Measurements from ENCODE around the gene SETD3. TPM values are rescaled to one million over a fixed set of nuclear protein-coding genes. Genes with fewer than 3 reads are reported as not detected.

Gene SETD3
- total RNA-seq, 5 donors from 2014 or later (not counting 1 experiment from before 2014, with no cell fraction given) = 47.7 to 64.6 (median 52.4) TPM

GRCh38 chr14:99380991-99381687 is 99.5 kb downstream of the SETD3 start:
- ChIA-PET CTCF (no interaction called here), POLR2A (no interaction called here)
- H3K36me3 Mint-ChIP-seq = no peaks in the 10 kb centered on the region
- no peaks in the 10 kb centered on the region for H3K9me3 Mint-ChIP-seq
- ATAC-seq (replicated peaks in 1 of 4) (no peak), DNase-seq (no peak)
- H3K4me3 ChIP-seq (ENCODE audit: control insufficient read depth in 1 of 2, extremely low read depth in 1 of 2, low read length in 1 of 2) = no peak overlapping the region
- H3K27me3 ChIP-seq (replicated peaks in 1 of 2; ENCODE audit: control insufficient read depth in 2 of 2, extremely low read depth in 1 of 2, insufficient read depth in 2 of 2, low read length in 1 of 2) = peaks cover 0 to 59% of the 10 kb centered on the region in 2 experiments
- H3K4me1 ChIP-seq (ENCODE audit: control insufficient read depth in 1 of 2, extremely low read depth in 1 of 2, insufficient read depth in 2 of 2, low read length in 2 of 2) = peaks cover 0 to 8% of the 10 kb centered on the region in 2 experiments
- H3K4me3 Mint-ChIP-seq = no peak overlapping the region
- H3K27ac Mint-ChIP-seq = no peak overlapping the region
- peaks cover 0 to 7% (median 0%) of the 10 kb centered on the region in 3 donors for H3K4me1 Mint-ChIP-seq
- H3K27me3 Mint-ChIP-seq = peaks cover 33 to 52% of the 10 kb centered on the region in 2 donors
- H3K9me3 ChIP-seq = no peaks in the 10 kb centered on the region
- no peak overlapping the region for H3K27ac ChIP-seq (ENCODE audit: low read length)
- WGBS (ENCODE audit: insufficient coverage) = 84% methylated on average over 15 of the region's 18 CpGs
- no peaks in the 10 kb centered on the region for H3K36me3 ChIP-seq (ENCODE audit: control insufficient read depth in 2 of 2, extremely low read depth in 1 of 2, insufficient read depth in 1 of 2, low read length in 1 of 2)

- Mint-ChIP-seq H3K36me3 (no peaks in the 10 kb centered on the region), H3K27ac (no peak overlapping the region), H3K4me1 (peaks cover 0 to 7% (median 0%) of the 10 kb centered on the region in 3 donors), H3K9me3 (no peaks in the 10 kb centered on the region), H3K27me3 (peaks cover 30 to 46% of the 10 kb centered on the region in 2 donors), H3K4me3 (no peak overlapping the region)
- no peaks in the 10 kb centered on the region for H3K36me3 ChIP-seq (ENCODE audit: control insufficient read depth in 2 of 2, extremely low read depth in 1 of 2, insufficient read depth in 1 of 2, low read length in 1 of 2)
- ChIA-PET CTCF (no interaction called here), POLR2A (no interaction called here)
- peaks cover 0 to 54% of the 10 kb centered on the region in 2 experiments for H3K27me3 ChIP-seq (replicated peaks in 1 of 2; ENCODE audit: control insufficient read depth in 2 of 2, extremely low read depth in 1 of 2, insufficient read depth in 2 of 2, low read length in 1 of 2)
- H3K9me3 ChIP-seq = no peaks in the 10 kb centered on the region
- DNase-seq (no peak), ATAC-seq (replicated peaks in 1 of 4) (no peak)
- H3K27ac ChIP-seq (ENCODE audit: low read length) = no peak overlapping the region
- 54% methylated on average over 5 of the region's 5 CpGs for WGBS (ENCODE audit: insufficient coverage)
- H3K4me1 ChIP-seq (ENCODE audit: control insufficient read depth in 1 of 2, extremely low read depth in 1 of 2, insufficient read depth in 2 of 2, low read length in 2 of 2) = peaks cover 0 to 8% of the 10 kb centered on the region in 2 experiments
- H3K4me3 ChIP-seq (ENCODE audit: control insufficient read depth in 1 of 2, extremely low read depth in 1 of 2, low read length in 1 of 2) = no peak overlapping the region
Measured at GRCh38 chr14:99380402-99380801, 100.3 kb downstream of the SETD3 start.

- Mint-ChIP-seq H3K27ac (no peak overlapping the region), H3K27me3 (peaks cover 22 to 45% of the 10 kb centered on the region in 2 donors), H3K9me3 (no peaks in the 10 kb centered on the region), H3K4me3 (no peak overlapping the region), H3K36me3 (no peaks in the 10 kb centered on the region), H3K4me1 (peaks cover 0 to 7% (median 0%) of the 10 kb centered on the region in 3 donors)
- no peak overlapping the region for H3K4me3 ChIP-seq (ENCODE audit: control insufficient read depth in 1 of 2, extremely low read depth in 1 of 2, low read length in 1 of 2)
- ChIA-PET CTCF (no interaction called here), POLR2A (no interaction called here)
- peaks cover 0 to 56% of the 10 kb centered on the region in 2 experiments for H3K27me3 ChIP-seq (replicated peaks in 1 of 2; ENCODE audit: control insufficient read depth in 2 of 2, extremely low read depth in 1 of 2, insufficient read depth in 2 of 2, low read length in 1 of 2)
- no peak for DNase-seq
- no peaks in the 10 kb centered on the region for H3K36me3 ChIP-seq (ENCODE audit: control insufficient read depth in 2 of 2, extremely low read depth in 1 of 2, insufficient read depth in 1 of 2, low read length in 1 of 2)
- H3K4me1 ChIP-seq (ENCODE audit: control insufficient read depth in 1 of 2, extremely low read depth in 1 of 2, insufficient read depth in 2 of 2, low read length in 2 of 2) = peaks cover 0 to 8% of the 10 kb centered on the region in 2 experiments
- H3K27ac ChIP-seq (ENCODE audit: low read length) = no peak overlapping the region
- ATAC-seq (replicated peaks in 1 of 4) = no peak
- H3K9me3 ChIP-seq = no peaks in the 10 kb centered on the region
- 69% methylated on average over 5 of the region's 9 CpGs for WGBS (ENCODE audit: insufficient coverage)
Measured at GRCh38 chr14:99378782-99379214, 101.9 kb downstream of the SETD3 start.

- no peak overlapping the region for H3K27ac Mint-ChIP-seq
- peaks cover 0 to 7% (median 0%) of the 10 kb centered on the region in 3 donors for H3K4me1 Mint-ChIP-seq
- no peak overlapping the region for H3K4me3 ChIP-seq (ENCODE audit: control insufficient read depth in 1 of 2, extremely low read depth in 1 of 2, low read length in 1 of 2)
- no peaks in the 10 kb centered on the region for H3K9me3 Mint-ChIP-seq
- H3K4me1 ChIP-seq (ENCODE audit: control insufficient read depth in 1 of 2, extremely low read depth in 1 of 2, insufficient read depth in 2 of 2, low read length in 2 of 2) = peaks cover 0 to 8% of the 10 kb centered on the region in 2 experiments
- CTCF ChIA-PET = no interaction called here
- H3K36me3 Mint-ChIP-seq = no peaks in the 10 kb centered on the region
- no peaks in the 10 kb centered on the region for H3K36me3 ChIP-seq (ENCODE audit: control insufficient read depth in 2 of 2, extremely low read depth in 1 of 2, insufficient read depth in 1 of 2, low read length in 1 of 2)
- H3K9me3 ChIP-seq = no peaks in the 10 kb centered on the region
- ATAC-seq (replicated peaks in 1 of 4) (no peak), DNase-seq (no peak)
- H3K27ac ChIP-seq (ENCODE audit: low read length) = no peak overlapping the region
- H3K27me3 Mint-ChIP-seq = peaks cover 29 to 44% of the 10 kb centered on the region in 2 donors
- no peak overlapping the region for H3K4me3 Mint-ChIP-seq
- POLR2A ChIA-PET = no interaction called here
- H3K27me3 ChIP-seq (replicated peaks in 1 of 2; ENCODE audit: control insufficient read depth in 2 of 2, extremely low read depth in 1 of 2, insufficient read depth in 2 of 2, low read length in 1 of 2) = peaks cover 0 to 48% of the 10 kb centered on the region in 2 experiments
- WGBS (ENCODE audit: insufficient coverage) = 81% methylated on average over 7 of the region's 9 CpGs
Measured at GRCh38 chr14:99377951-99378350, 102.7 kb downstream of the SETD3 start.

GRCh38 chr14:99374964-99375363 is 105.7 kb downstream of the SETD3 start:
- no peaks in the 10 kb centered on the region for H3K4me1 Mint-ChIP-seq
- H3K4me3 Mint-ChIP-seq = no peak overlapping the region
- Histone ChIP-seq H3K27me3 (replicated peaks in 1 of 2; ENCODE audit: control insufficient read depth in 2 of 2, extremely low read depth in 1 of 2, insufficient read depth in 2 of 2, low read length in 1 of 2) (peaks cover 0 to 26% of the 10 kb centered on the region in 2 experiments), H3K36me3 (ENCODE audit: control insufficient read depth in 2 of 2, extremely low read depth in 1 of 2, insufficient read depth in 1 of 2, low read length in 1 of 2) (no peaks in the 10 kb centered on the region), H3K4me3 (ENCODE audit: control insufficient read depth in 1 of 2, extremely low read depth in 1 of 2, low read length in 1 of 2) (no peak overlapping the region), H3K27ac (ENCODE audit: low read length) (no peak overlapping the region), H3K9me3 (no peaks in the 10 kb centered on the region), H3K4me1 (ENCODE audit: control insufficient read depth in 1 of 2, extremely low read depth in 1 of 2, insufficient read depth in 2 of 2, low read length in 2 of 2) (peaks cover 0 to 2% of the 10 kb centered on the region in 2 experiments)
- ChIA-PET POLR2A (no interaction called here), CTCF (interaction anchor here in 1 of 2 donors (1.1 kb wide), 1 partner anchor 545 kb away, joined by 3 read pairs; no protein-coding TSS in a partner anchor)
- 93% methylated on average over 8 of the region's 11 CpGs for WGBS (ENCODE audit: insufficient coverage)
- ATAC-seq (replicated peaks in 1 of 4) (no peak), DNase-seq (no peak)
- no peaks in the 10 kb centered on the region for H3K9me3 Mint-ChIP-seq
- no peaks in the 10 kb centered on the region for H3K36me3 Mint-ChIP-seq
- H3K27me3 Mint-ChIP-seq = peaks cover 29 to 35% of the 10 kb centered on the region in 2 donors
- no peak overlapping the region for H3K27ac Mint-ChIP-seq

- H3K4me3 ChIP-seq (ENCODE audit: control insufficient read depth in 1 of 2, extremely low read depth in 1 of 2, low read length in 1 of 2) = no peak overlapping the region
- H3K27ac ChIP-seq (ENCODE audit: low read length) = no peak overlapping the region
- Mint-ChIP-seq H3K27me3 (peaks cover 0 to 1% of the 10 kb centered on the region in 2 donors), H3K36me3 (no peaks in the 10 kb centered on the region), H3K9me3 (peaks cover 0 to 3% (median 0%) of the 10 kb centered on the region in 3 donors), H3K27ac (no peak overlapping the region), H3K4me1 (no peaks in the 10 kb centered on the region), H3K4me3 (no peak overlapping the region)
- H3K9me3 ChIP-seq = no peaks in the 10 kb centered on the region
- POLR2A ChIA-PET = no interaction called here
- CTCF ChIA-PET = no interaction called here
- H3K4me1 ChIP-seq (ENCODE audit: control insufficient read depth in 1 of 2, extremely low read depth in 1 of 2, insufficient read depth in 2 of 2, low read length in 2 of 2) = no peaks in the 10 kb centered on the region
- H3K27me3 ChIP-seq (replicated peaks in 1 of 2; ENCODE audit: control insufficient read depth in 2 of 2, extremely low read depth in 1 of 2, insufficient read depth in 2 of 2, low read length in 1 of 2) = peaks cover 0 to 5% of the 10 kb centered on the region in 2 experiments
- 81% methylated on average over 15 of the region's 16 CpGs for WGBS (ENCODE audit: insufficient coverage)
- no peak for ATAC-seq (replicated peaks in 1 of 4)
- no peaks in the 10 kb centered on the region for H3K36me3 ChIP-seq (ENCODE audit: control insufficient read depth in 2 of 2, extremely low read depth in 1 of 2, insufficient read depth in 1 of 2, low read length in 1 of 2)
- DNase-seq = no peak
Measured at GRCh38 chr14:99363616-99364290, 116.9 kb downstream of the SETD3 start.
